SW 1271 (cell line): ENCODE measurements around the gene PTPRG.

ENCODE experiments used
- DNase-seq, 2 experiments: peaks; one replicate each; lab custom pipeline; 2025; lab: John Stamatoyannopoulos, UW

PTPRG gene

GRCh38 chr3:61618871-61619270 lies 57.5 kb downstream of the PTPRG start:
- no peak for DNase-seq

- DNase-seq: no peak
Observed at GRCh38 chr3:61620073-61620472, 58.7 kb downstream of the PTPRG start.

- no peak for DNase-seq
Observed at GRCh38 chr3:61624300-61624699, 62.9 kb downstream of the PTPRG start.

- no peak for DNase-seq
Observed at GRCh38 chr3:61625429-61625828, 64.1 kb downstream of the PTPRG start.

GRCh38 chr3:61626484-61626883 lies 65.1 kb downstream of the PTPRG start:
- no peak for DNase-seq

GRCh38 chr3:61627768-61628185 lies 66.4 kb downstream of the PTPRG start:
- peak in 1 of 2 experiments; percentile 24 for DNase-seq

- no peak for DNase-seq
Observed at GRCh38 chr3:61628636-61629035, 67.3 kb downstream of the PTPRG start.

- DNase-seq: no peak
Observed at GRCh38 chr3:61629442-61629841, 68.1 kb downstream of the PTPRG start.

GRCh38 chr3:61631108-61631769 lies 69.9 kb downstream of the PTPRG start:
- no peak for DNase-seq

- DNase-seq: no peak
Observed at GRCh38 chr3:61632568-61633175, 71.3 kb downstream of the PTPRG start.

GRCh38 chr3:61634678-61635077 lies 73.3 kb downstream of the PTPRG start:
- no peak for DNase-seq

GRCh38 chr3:61637088-61638051 lies 76.0 kb downstream of the PTPRG start:
- no peak for DNase-seq

GRCh38 chr3:61638741-61639140 lies 77.4 kb downstream of the PTPRG start:
- no peak for DNase-seq

- DNase-seq: no peak
Observed at GRCh38 chr3:61639991-61640390, 78.6 kb downstream of the PTPRG start.

GRCh38 chr3:61645148-61645547 lies 83.8 kb downstream of the PTPRG start:
- no peak for DNase-seq

- no peak for DNase-seq
Observed at GRCh38 chr3:61646360-61646759, 85.0 kb downstream of the PTPRG start.

GRCh38 chr3:61646851-61647525 lies 85.6 kb downstream of the PTPRG start:
- DNase-seq: no peak

GRCh38 chr3:61648481-61648880 lies 87.1 kb downstream of the PTPRG start:
- DNase-seq: no peak

- no peak for DNase-seq
Observed at GRCh38 chr3:61649381-61650170, 88.2 kb downstream of the PTPRG start.

GRCh38 chr3:61650276-61650675 lies 88.9 kb downstream of the PTPRG start:
- DNase-seq: no peak

GRCh38 chr3:61650719-61651410 lies 89.5 kb downstream of the PTPRG start:
- no peak for DNase-seq
